ENCODE data around the gene NFATC2. TPM values are rescaled to one million over a fixed set of nuclear protein-coding genes. Genes with fewer than 3 reads are reported as not detected.
A peak's percentile ranks its signal among the peaks of the same experiment; 100 is the strongest.
"Not testable (repeated sequence)": the region's sequence is repeated elsewhere in the genome, so short reads cannot be mapped to it uniquely, and the experiment has no call there.

NFATC2 gene
- total and polyA plus RNA-seq, 2 donors = 2.1 to 8.8 TPM

DNA sequence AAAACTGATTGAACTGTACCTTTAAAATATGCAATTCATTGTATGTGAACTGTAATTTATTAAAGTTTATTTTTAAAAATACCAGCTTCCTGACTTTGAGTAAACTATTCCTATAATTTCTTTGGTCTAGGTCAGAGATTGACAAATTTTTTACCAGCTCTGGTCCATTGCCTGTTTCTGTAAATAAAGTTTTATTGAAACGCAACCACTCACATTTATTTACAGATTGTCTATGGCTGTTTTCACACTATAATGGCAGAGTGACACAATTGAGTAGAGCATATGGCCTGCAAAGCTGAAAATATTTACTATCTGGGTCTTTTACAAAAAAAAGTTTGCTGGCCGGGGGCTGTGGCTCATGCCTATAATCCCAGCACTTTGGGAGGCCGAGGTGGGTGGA lies 33.0 kb upstream of the NFATC2 start:
- Histone ChIP-seq H3K4me3 (ENCODE audit: low read depth, low read length) (no peak overlapping the region), H3K27ac (ENCODE audit: low read depth) (no peak overlapping the region), H3K36me3 (ENCODE audit: insufficient read depth) (no peaks in the 10 kb centered on the region), H3K4me1 (ENCODE audit: insufficient read depth) (no peaks in the 10 kb centered on the region)
- DNase-seq (ENCODE audit: extremely low spot score) = no peak
- 89% methylated on average over 3 of the region's 3 CpGs for WGBS

- Histone ChIP-seq H3K27ac (ENCODE audit: low read depth) (no peak overlapping the region), H3K4me1 (ENCODE audit: insufficient read depth) (no peaks in the 10 kb centered on the region), H3K36me3 (ENCODE audit: insufficient read depth) (no peaks in the 10 kb centered on the region), H3K4me3 (ENCODE audit: low read depth, low read length) (no peak overlapping the region)
- WGBS = 93% methylated on average over 6 of the region's 6 CpGs
- no peak for DNase-seq (ENCODE audit: extremely low spot score)
Measured at GRCh38 chr20:51574248-51575033, 31.9 kb upstream of the NFATC2 start.

GRCh38 chr20:51573576-51574243 lies 31.2 kb upstream of the NFATC2 start:
- H3K27ac ChIP-seq (ENCODE audit: low read depth) = no peak overlapping the region
- no peaks in the 10 kb centered on the region for H3K36me3 ChIP-seq (ENCODE audit: insufficient read depth)
- no peaks in the 10 kb centered on the region for H3K4me1 ChIP-seq (ENCODE audit: insufficient read depth)
- WGBS = 36% methylated on average over 8 of the region's 8 CpGs
- DNase-seq (ENCODE audit: extremely low spot score) = no peak
- no peak overlapping the region for H3K4me3 ChIP-seq (ENCODE audit: low read depth, low read length)

DNA sequence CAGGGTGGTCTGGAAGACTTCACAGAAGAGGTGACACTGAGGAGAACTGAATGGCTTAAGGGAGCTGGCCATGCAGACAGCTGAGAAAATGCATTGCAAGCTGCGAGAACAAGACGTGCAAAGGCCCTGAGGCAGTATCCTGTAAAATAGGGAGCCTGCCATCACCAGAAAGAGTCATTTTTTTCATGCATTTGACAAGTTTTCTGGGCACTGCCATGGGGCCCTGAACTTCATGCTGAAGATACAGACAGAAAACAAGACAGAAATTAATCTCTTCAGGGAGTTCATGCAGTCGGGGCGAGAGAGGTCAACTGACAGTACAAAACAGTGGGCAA lies 28.9 kb upstream of the NFATC2 start:
- no peaks in the 10 kb centered on the region for H3K4me1 ChIP-seq (ENCODE audit: insufficient read depth)
- whole genome bisulfite sequencing = 81% methylated on average over 4 of the region's 4 CpGs
- H3K36me3 ChIP-seq (ENCODE audit: insufficient read depth) = no peaks in the 10 kb centered on the region
- H3K4me3 ChIP-seq (ENCODE audit: low read depth, low read length) = no peak overlapping the region
- H3K27ac ChIP-seq (ENCODE audit: low read depth) = no peak overlapping the region
- no peak for DNase-seq (ENCODE audit: extremely low spot score)

DNA sequence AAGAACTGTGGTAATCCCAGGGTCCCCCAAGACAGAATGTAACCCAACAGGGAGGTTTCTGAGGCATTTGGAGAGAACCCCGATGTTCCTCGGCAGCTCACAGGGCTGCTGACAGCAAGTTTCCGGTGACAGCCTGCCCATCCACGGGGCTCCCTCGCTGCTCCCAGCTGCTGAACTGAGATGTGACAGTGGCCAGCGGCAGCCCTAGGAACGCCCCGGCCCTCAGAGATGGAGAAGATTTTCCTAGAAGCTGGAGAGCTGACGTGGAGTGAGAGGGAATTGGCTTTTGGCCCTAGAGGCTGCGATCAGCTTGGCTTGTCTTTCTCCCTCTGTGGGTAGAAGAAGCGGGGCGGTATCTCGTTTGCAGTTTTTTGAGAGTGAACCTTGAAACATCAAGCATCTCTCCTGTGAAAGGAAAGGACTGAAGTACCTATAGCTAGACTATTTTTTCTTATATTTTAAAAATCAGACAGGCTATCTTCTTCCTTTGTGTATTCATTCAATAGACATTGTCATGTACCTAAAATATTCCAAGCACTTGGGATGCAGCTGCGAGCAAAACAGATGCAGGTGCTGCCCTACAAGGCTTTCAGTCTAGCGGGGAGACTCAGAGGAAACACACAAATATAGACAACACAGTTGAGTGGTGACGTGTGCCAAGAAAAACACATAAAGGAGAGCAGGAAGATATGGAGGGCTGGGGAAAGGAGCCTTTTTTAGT lies 28.4 kb upstream of the NFATC2 start:
- no peak for DNase-seq (ENCODE audit: extremely low spot score)
- no peak overlapping the region for H3K4me3 ChIP-seq (ENCODE audit: low read depth, low read length)
- H3K36me3 ChIP-seq (ENCODE audit: insufficient read depth) = no peaks in the 10 kb centered on the region
- 21% methylated on average over 16 of the region's 16 CpGs for WGBS
- no peaks in the 10 kb centered on the region for H3K4me1 ChIP-seq (ENCODE audit: insufficient read depth)
- no peak overlapping the region for H3K27ac ChIP-seq (ENCODE audit: low read depth)

DNA sequence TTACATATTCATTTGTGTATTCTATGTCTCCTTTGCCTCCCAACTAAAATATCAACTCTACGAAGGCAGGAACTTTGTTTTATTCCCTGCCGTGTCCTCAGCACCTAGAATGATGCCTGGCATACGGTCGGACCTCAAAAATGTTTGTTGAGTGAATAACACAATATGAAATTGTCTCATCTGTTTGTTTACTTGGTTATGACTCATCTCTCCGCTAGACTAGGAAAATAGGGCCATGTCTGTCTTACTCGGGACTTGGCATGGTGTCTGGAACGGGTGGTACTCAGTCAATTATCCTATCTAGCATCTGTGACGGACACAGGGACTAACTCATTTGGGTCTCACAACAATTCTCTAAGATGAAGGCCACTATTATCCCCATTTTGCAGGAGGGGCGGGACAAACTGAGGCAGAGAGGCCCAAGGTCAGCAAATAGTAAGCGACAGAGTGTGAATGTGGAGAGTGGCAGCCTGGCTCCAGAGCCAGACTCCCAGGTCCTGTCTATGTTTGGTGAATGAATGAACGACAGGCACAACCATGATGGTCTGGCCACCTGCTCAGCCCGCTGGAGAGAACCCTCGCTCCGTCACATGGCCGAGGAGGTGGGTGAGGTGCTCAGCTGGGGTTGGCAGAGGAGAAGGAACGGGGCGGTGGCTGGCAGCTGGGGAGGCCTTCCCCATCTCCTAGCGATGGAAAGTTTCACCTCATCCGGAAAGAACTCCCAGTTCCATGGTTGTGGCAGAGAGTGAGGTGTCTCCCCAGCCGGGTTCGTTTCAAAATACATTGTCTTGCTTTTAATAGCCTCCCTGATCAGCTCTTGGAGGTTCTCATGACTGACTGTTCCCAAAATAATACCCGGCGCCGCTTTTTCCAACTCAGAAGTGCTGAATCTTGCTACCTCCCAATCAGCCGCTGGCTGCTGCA lies 27.6 kb upstream of the NFATC2 start:
- no peak for DNase-seq (ENCODE audit: extremely low spot score)
- H3K4me1 ChIP-seq (ENCODE audit: insufficient read depth) = no peaks in the 10 kb centered on the region
- H3K27ac ChIP-seq (ENCODE audit: low read depth) = no peak overlapping the region
- WGBS = 69% methylated on average over 25 of the region's 25 CpGs
- no peak overlapping the region for H3K4me3 ChIP-seq (ENCODE audit: low read depth, low read length)
- no peaks in the 10 kb centered on the region for H3K36me3 ChIP-seq (ENCODE audit: insufficient read depth)

DNA sequence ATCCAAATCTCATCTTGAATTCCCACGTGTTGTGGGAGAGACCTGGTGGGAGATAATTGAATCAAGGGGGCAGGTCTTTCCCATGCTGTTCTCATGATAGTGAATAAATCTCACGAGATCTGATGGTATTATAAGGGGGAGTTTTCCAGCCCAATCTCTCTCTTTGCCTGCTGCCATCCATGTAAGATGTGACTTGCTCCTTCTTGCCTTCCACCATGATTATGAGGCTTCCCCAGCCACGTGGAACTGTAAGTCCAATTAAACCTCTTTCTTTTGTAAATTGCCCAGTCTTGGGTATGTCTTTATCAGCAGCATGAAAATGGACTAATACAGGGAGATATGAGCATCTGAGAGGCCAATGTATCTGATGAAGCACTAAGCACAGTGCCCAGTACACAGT lies 26.0 kb upstream of the NFATC2 start:
- not testable (repeated sequence) for H3K36me3 ChIP-seq (ENCODE audit: insufficient read depth); DNase-seq (ENCODE audit: extremely low spot score); H3K4me1 ChIP-seq (ENCODE audit: insufficient read depth); H3K27ac ChIP-seq (ENCODE audit: low read depth); H3K4me3 ChIP-seq (ENCODE audit: low read depth, low read length)
- WGBS = 82% methylated on average over 3 of the region's 3 CpGs

DNA sequence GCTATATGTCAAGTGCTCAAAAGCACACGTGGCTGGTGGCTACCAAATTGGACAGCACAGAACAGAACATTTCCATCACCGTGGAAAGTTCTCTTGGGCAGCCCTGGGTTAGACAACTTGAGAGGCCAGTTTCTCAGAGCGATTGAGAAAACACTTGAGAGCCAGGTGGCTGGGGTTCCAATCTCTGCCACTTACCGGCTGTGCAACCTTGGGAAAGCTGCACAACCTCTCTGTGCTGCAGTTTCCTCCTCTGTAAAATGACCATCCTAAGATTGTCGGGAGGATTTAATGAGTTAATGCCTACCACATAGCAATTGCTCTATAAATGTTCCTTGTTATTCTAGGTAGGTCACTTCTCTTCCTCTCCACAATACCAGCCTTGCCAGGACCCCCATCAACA lies 25.1 kb upstream of the NFATC2 start:
- no peaks in the 10 kb centered on the region for H3K36me3 ChIP-seq (ENCODE audit: insufficient read depth)
- 90% methylated on average over 5 of the region's 5 CpGs for WGBS
- no peak for DNase-seq (ENCODE audit: extremely low spot score)
- H3K4me1 ChIP-seq (ENCODE audit: insufficient read depth) = no peaks in the 10 kb centered on the region
- no peak overlapping the region for H3K27ac ChIP-seq (ENCODE audit: low read depth)
- no peak overlapping the region for H3K4me3 ChIP-seq (ENCODE audit: low read depth, low read length)

- no peaks in the 10 kb centered on the region for H3K36me3 ChIP-seq (ENCODE audit: insufficient read depth)
- H3K27ac ChIP-seq (ENCODE audit: low read depth) = no peak overlapping the region
- no peaks in the 10 kb centered on the region for H3K4me1 ChIP-seq (ENCODE audit: insufficient read depth)
- no peak overlapping the region for H3K4me3 ChIP-seq (ENCODE audit: low read depth, low read length)
- no peak for DNase-seq (ENCODE audit: extremely low spot score)
- WGBS = 94% methylated on average over 4 of the region's 4 CpGs
Measured at GRCh38 chr20:51566594-51566993, 24.1 kb upstream of the NFATC2 start.

DNA sequence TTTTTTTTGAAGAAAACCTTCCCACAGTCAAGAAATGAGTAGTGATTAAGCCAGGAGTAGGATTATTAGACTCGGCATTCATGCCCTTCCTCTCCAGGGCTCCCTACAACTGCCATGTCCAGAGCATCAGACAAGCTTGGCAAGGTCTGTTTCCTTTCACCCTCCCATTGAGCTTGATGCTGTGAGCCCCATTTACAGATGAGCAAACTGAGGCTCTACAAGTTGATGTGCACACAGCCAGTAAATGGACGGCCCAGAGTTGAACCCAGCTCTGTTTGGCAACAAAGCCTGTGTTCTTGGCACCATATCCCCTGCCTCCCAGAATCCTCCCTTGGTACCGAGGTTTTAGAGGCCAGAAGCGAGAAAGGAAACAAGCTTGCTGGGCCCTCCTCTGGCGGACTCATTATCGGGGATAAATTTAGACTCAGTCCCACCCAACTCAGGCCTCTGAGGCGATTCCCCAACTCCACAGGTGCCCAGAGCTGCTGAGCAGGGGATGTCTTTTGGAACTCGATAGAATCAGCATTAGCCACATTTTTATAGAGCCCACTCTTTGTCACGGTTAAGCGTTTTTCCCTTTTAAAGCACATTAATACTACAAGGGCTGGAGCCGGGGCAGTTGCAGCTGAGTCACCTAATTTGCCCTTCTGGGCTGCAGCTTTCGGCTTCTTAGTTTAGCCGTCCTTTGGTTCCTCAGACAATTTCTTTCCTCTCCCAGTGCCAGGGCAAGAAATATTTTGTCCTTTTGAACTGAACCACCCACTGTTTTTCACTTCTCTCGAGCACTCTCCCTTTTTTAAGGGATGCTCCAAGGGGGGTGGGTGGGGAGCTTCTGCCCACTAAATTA lies 23.0 kb upstream of the NFATC2 start:
- Histone ChIP-seq H3K27ac (ENCODE audit: low read depth) (no peak overlapping the region), H3K4me1 (ENCODE audit: insufficient read depth) (no peaks in the 10 kb centered on the region), H3K36me3 (ENCODE audit: insufficient read depth) (no peaks in the 10 kb centered on the region), H3K4me3 (ENCODE audit: low read depth, low read length) (no peak overlapping the region)
- no peak for DNase-seq (ENCODE audit: extremely low spot score)
- WGBS = 28% methylated on average over 14 of the region's 14 CpGs

- Histone ChIP-seq H3K36me3 (ENCODE audit: insufficient read depth) (no peaks in the 10 kb centered on the region), H3K4me3 (ENCODE audit: low read depth, low read length) (peak overlapping the region; percentile 43), H3K4me1 (ENCODE audit: insufficient read depth) (no peaks in the 10 kb centered on the region), H3K27ac (ENCODE audit: low read depth) (peak overlapping the region; percentile 35)
- peak; percentile 40 for DNase-seq (ENCODE audit: extremely low spot score)
- 27% methylated on average over 15 of the region's 15 CpGs for WGBS
Measured at GRCh38 chr20:51563486-51564332, 21.2 kb upstream of the NFATC2 start.

DNA sequence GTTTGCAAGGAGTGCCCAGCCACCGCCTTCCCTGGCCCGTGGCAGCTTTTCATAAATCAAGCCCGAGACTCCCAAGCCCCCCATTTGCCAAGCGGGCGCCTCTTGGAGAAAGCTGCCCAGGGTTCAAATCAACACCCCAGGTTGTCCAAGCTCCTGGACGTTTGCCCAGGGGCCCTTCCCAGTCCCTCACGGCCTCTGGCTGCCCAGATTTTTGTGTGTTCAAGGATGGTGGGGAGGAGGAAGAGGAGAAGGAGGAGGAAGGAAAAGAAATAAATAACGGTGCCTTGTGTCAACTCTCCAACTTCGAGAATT lies 20.6 kb upstream of the NFATC2 start:
- no peaks in the 10 kb centered on the region for H3K4me1 ChIP-seq (ENCODE audit: insufficient read depth)

More for the DNA sequence above, 20.6 kb upstream of the NFATC2 start:
- under 1% methylated on average over 9 of the region's 9 CpGs for WGBS
- Histone ChIP-seq H3K4me3 (ENCODE audit: low read depth, low read length) (peak overlapping the region; percentile 43), H3K36me3 (ENCODE audit: insufficient read depth) (no peaks in the 10 kb centered on the region), H3K27ac (ENCODE audit: low read depth) (peak overlapping the region; percentile 96)
- no peak for DNase-seq (ENCODE audit: extremely low spot score)
